ENCODE data around the gene ASIC2.

The ASIC2 gene

DNA sequence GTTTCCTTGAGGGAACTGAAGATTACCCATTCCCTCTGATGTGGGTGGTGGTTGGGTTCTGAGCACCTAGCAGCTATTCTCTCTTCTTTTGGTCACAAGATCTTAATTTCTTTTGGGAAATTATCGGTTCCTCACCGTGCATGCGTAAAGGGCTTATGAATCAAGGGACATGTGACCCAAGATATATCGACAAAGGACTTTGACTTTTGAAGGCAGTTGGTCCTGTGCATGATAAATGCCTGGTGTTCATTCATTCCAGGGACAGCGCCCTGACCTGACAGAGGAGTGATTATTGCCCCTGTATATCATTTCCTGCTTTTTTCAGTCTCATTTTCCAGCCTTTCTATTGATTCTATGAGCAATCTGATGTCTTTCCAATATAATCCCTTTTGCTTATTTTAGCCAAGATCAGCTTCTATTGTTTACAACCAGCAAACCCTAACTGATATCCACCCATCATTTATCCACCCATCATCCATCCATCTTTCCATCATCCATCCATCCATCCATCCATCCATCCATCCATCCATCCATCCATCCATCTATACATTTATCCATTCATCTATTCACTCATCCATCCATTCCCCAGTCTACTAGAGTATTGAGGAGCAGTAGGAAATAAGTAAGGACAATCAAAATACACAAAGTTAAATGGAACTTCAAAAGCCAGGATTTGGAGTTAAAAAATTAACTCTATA, 25.1 kb downstream of the ASIC2 start:
- TF ChIP-seq, protein P1, sequence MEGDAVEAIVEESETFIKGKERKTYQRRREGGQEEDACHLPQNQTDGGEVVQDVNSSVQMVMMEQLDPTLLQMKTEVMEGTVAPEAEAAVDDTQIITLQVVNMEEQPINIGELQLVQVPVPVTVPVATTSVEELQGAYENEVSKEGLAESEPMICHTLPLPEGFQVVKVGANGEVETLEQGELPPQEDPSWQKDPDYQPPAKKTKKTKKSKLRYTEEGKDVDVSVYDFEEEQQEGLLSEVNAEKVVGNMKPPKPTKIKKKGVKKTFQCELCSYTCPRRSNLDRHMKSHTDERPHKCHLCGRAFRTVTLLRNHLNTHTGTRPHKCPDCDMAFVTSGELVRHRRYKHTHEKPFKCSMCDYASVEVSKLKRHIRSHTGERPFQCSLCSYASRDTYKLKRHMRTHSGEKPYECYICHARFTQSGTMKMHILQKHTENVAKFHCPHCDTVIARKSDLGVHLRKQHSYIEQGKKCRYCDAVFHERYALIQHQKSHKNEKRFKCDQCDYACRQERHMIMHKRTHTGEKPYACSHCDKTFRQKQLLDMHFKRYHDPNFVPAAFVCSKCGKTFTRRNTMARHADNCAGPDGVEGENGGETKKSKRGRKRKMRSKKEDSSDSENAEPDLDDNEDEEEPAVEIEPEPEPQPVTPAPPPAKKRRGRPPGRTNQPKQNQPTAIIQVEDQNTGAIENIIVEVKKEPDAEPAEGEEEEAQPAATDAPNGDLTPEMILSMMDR (conservative IDR thresholded peaks at IDR 0.05; ENCODE audit: control insufficient read depth, insufficient read depth, low read depth, low read length) = no peak
- DNase-seq (ENCODE audit: low read depth) = no peak
- H3K4me3 ChIP-seq (ENCODE audit: control insufficient read depth, low read depth, low read length) = no peak overlapping the region

DNA sequence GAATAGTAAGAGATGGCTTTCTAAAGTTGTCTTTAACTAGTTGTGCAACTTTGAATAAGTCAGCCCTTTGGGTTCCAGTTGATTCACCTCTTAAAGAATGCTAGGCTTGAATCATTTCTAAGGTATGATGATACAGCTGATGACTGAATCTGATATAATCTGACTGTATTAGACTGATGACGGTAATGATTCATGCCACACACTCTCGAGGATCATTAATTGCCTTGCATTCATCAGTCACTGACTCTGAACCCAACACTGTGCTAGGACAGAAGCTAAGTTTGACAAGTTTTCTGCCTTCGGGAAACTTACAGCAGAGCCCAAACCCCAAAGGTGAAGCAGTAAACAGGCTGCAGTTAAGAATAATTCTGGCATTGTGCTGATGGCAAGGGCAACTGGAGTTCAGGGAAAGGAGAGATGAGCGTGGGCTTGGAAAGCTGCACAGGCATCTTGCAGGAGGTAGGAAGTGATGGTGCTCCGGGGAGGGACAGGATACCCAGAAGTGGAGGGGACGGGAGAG, 25.8 kb downstream of the ASIC2 start:
- TF ChIP-seq, protein P1 (conservative IDR thresholded peaks at IDR 0.05; ENCODE audit: control insufficient read depth, insufficient read depth, low read depth, low read length) = no peak
- no peak overlapping the region for H3K4me3 ChIP-seq (ENCODE audit: control insufficient read depth, low read depth, low read length)
- peak; percentile 95 for DNase-seq (ENCODE audit: low read depth)

- DNase-seq (ENCODE audit: low read depth) = no peak
- H3K4me3 ChIP-seq (ENCODE audit: control insufficient read depth, low read depth, low read length) = no peak overlapping the region
- TF ChIP-seq, protein P1 (conservative IDR thresholded peaks at IDR 0.05; ENCODE audit: control insufficient read depth, insufficient read depth, low read depth, low read length) = no peak
Observed at GRCh38 chr17:33266611-33267010, 26.5 kb downstream of the ASIC2 start.

DNA sequence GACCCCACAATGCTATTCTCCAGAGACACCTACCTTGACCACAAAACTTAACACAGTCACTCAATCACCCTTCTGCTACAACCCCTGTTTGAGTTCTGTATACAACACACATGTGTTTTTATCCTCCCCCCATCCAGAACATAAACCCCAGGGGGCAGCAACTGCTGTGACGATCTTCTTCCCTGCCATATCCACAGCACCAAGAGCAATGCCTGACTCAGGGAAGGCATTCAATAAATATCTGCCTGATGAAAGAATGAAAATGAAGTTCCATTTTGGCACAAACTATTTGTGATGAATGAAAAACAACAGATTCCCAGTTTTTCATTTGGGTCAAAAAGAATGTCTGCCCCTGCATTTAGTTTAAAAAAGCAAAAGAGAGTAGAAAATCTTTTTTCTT, 27.0 kb downstream of the ASIC2 start:
- TF ChIP-seq, protein P1 (conservative IDR thresholded peaks at IDR 0.05; ENCODE audit: control insufficient read depth, insufficient read depth, low read depth, low read length) = no peak

GRCh38 chr17:33263396-33263795, 29.7 kb downstream of the ASIC2 start:
- no peak for DNase-seq (ENCODE audit: low read depth)
- TF ChIP-seq, protein P1 (conservative IDR thresholded peaks at IDR 0.05; ENCODE audit: control insufficient read depth, insufficient read depth, low read depth, low read length) = no peak
- H3K4me3 ChIP-seq (ENCODE audit: control insufficient read depth, low read depth, low read length) = no peak overlapping the region

More for the DNA sequence above, 27.0 kb downstream of the ASIC2 start:
- peak; percentile 44 for DNase-seq (ENCODE audit: low read depth)
- H3K4me3 ChIP-seq (ENCODE audit: control insufficient read depth, low read depth, low read length) = no peak overlapping the region

DNA sequence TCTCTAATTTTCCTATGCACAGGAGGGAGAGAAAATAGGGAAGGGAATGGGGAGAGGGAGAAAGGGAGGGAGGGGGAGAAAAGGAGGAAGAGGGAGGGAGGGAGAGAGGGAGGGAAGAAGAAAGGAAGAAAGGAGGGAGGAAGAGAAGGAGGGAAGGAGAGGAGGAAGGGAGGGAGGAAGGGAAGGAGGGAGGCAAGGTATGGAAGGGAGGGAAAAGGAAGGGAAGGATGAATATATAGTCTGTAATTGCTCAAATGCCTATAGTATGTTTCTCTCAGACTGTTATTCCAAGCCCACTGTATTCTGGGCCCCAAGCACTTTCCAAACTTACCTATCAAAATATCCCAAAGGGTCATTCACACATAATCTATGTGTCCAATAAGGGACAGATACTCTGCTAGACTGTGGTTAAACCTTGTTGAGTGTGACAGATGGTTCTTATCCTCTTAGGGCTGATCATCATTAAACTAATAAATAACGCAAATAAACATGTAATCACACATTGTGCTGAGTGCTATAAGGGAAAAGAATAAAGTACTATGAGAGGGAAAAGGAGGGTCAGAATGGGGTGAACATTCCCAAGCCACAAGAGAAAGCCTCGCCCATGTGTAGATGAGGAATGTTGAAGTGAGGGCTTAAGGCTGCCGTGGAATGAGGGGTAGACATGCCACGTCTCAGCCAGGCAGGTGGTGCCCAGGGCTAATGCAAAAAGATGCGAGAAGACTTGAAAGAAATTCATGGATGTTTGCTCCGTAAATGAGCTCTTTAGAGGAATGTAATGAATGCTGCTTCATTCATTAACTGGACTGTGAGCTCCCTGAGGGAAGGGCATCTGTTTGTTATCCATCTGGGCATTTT, 30.6 kb downstream of the ASIC2 start:
- TF ChIP-seq, protein P1 (conservative IDR thresholded peaks at IDR 0.05; ENCODE audit: control insufficient read depth, insufficient read depth, low read depth, low read length) = no peak
- DNase-seq (ENCODE audit: low read depth) = no peak
- no peak overlapping the region for H3K4me3 ChIP-seq (ENCODE audit: control insufficient read depth, low read depth, low read length)

Data from fibroblast of mammary gland (primary cell).